HG02798 (cell line): ENCODE data around the gene HOXD12.

Source experiments
- ATAC-seq: cut with Tn5 transposase; IDR thresholded peaks from one replicate; pipeline ENCODE4 v1.9.1; 2021; ENCODE audit warnings: mild to moderate bottlenecking; ENCODE audit not compliant: unreplicated experiment, poor library complexity

Gene HOXD12

GRCh38 chr2:176128982-176129796 is 29.6 kb downstream of the HOXD12 start, which contains the start of gene HOXD8:
HOXD8 (plus strand) TSS chr2:176129705; CDS start chr2:176130367, 662 bp downstream.
- no peak for ATAC-seq

GRCh38 chr2:176129813-176130146 is 30.2 kb downstream of the HOXD12 start:
- no peak for ATAC-seq

GRCh38 chr2:176130147-176130956 is 30.8 kb downstream of the HOXD12 start:
- no peak for ATAC-seq

GRCh38 chr2:176130957-176131847 is 31.6 kb downstream of the HOXD12 start:
- ATAC-seq = no peak

GRCh38 chr2:176131848-176132158 is 32.2 kb downstream of the HOXD12 start:
- ATAC-seq = no peak

GRCh38 chr2:176132205-176133171 is 32.9 kb downstream of the HOXD12 start:
- no peak for ATAC-seq

GRCh38 chr2:176133389-176133788 is 33.8 kb downstream of the HOXD12 start:
- ATAC-seq = no peak

- ATAC-seq = no peak
Measured at GRCh38 chr2:176134035-176134434, 34.4 kb downstream of the HOXD12 start.

GRCh38 chr2:176135035-176135440 is 35.4 kb downstream of the HOXD12 start:
- ATAC-seq = no peak

GRCh38 chr2:176136374-176137251 is 37.0 kb downstream of the HOXD12 start:
- ATAC-seq = no peak

GRCh38 chr2:176137252-176137580 is 37.6 kb downstream of the HOXD12 start:
- ATAC-seq = no peak

- ATAC-seq = no peak
Measured at GRCh38 chr2:176137906-176138305, 38.3 kb downstream of the HOXD12 start.

GRCh38 chr2:176138526-176138922 is 38.9 kb downstream of the HOXD12 start:
- ATAC-seq = no peak

GRCh38 chr2:176138923-176139660 is 39.5 kb downstream of the HOXD12 start:
- ATAC-seq = no peak

GRCh38 chr2:176139661-176140512 is 40.3 kb downstream of the HOXD12 start:
- ATAC-seq = no peak

GRCh38 chr2:176140513-176141317 is 41.1 kb downstream of the HOXD12 start:
- ATAC-seq = peak; percentile 92
